ENCODE measurements around the gene GLIPR1.
A peak's percentile ranks its signal among the peaks of the same experiment; 100 is the strongest.
"Not testable (repeated sequence)": the region's sequence is repeated elsewhere in the genome, so short reads cannot be mapped to it uniquely, and the experiment has no call there.

The GLIPR1 gene

DNA sequence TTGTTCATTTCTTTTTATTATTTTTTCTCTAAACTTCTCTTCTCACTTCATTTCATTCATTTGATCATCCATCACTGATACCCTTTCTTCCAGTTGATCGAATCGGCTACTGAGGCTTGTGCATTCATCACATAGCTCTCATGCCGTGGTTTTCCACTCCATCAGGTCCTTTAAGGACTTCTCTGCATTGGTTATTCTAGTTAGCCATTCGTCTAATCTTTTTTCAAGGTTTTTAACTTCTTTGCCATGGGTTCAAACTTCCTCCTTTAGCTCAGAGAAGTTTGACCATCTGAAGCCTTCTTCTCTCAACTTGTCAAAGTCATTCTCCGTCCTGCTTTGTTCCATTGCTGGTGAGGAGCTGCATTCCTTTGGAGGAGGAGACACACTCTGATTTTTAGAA lies 41.6 kb downstream of the GLIPR1 start:
- not testable (repeated sequence) for DNase-seq

DNA sequence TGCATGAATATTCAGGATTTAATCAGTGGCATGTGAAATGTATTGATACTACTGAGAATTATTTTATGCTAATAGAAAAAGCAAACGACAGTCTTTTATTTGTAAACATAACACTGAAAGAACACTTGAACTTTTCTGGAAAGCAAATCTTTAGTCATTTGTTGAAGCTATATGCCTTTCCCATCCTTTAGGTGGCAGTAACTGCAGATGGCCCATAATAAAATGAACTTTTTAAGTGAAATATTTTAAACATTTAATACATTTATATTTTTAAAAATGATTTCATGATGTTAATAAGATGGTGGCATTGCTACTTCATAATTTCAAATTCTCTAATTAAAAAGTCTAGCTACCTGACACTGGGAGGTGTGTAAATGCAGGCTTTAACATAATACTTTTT lies 44.7 kb downstream of the GLIPR1 start:
- no peak for DNase-seq

DNA sequence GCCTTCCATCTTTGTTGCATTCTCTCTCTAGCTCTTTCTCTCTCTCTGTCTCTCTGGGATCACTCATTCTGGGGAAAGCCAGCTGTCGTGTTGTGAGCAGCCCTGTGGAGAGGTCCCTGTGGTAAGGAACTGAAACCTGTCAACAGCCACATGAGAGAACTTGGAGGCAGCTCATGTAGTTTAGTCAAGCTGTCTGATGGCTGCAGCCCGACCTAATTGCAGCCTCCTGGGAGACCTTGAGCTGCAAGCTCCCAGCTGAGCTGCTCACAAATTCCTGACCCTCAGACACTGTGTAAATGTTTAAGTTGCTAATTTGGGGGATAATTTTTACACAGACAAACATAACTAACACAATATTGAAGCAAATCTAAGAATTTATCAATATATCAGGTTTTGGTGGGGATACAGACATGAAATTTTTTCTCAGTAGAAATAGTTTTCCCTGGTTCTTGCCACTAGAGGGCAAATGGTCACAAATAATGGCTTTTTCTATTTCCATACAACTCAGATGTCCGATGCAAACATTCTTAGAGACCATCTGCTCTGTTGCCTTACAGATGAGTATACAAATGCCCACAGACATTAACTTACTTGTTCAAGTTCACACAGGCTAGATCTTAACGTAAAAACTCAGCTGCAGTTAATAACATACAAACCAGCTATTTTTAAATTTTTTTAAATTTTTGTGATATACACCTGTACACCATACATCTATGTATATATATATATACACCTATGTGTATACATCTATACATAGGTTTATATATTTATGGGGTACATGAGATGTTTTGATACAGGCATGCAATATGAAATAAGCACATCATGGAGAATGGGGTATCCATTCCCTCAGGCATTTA lies 46.3 kb downstream of the GLIPR1 start:
- DNase-seq, result peak; percentile 4 to 46

DNA sequence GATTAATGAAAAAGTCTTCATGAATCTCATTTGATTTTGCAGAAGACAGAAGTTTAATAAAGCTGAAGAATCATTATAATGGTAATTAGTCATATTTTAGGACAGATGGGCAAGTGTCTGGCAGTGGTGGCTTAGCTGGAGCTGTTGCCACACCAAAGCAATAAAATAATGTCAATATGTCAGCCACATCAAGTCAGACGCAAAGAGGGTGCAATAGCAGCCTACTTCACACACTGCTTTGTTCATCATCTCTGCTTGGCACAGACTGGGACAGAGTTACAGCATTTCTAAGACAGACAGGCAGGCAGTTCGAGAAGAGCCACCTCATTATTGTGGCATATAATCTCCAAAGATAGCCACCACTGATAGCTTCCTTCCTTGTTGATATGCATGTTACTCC lies 47.7 kb downstream of the GLIPR1 start:
- no peak for DNase-seq

DNA sequence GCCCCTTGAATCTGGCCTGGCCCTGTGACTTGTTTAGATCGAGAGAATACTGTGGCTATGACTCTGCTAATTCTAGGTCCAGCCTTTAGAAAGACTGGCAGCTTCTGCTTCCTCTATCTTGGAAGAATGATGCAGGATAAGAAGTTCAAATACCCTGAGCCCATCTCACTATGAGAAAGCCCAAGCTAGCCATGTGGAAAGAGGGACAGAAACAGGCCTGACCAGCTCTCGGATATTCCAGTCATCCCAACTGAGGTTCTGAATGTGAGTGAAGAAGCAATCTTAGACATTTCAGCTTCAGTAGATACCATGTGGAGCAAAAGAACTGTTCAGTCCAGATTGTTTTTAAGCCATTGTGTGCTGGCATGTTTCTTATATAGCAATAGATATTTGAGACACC lies 48.1 kb downstream of the GLIPR1 start:
- DNase-seq, result no peak

DNA sequence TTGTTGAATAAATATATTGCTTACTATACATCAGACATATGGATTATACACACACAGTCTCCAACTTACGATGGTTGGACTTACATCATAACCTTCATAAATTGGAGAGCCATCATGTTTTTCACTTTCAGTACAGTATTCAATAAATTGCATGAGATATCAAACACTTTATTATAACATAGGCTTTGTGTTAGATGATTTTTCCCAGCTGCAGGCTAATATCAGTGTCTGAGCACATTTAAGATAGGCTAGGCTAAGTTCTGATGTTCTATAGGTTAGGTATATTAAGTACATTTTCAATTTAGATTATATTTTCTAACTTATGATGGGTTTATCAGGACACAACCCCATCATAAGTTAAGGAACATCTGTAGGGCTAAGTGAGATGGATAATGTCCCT lies 48.8 kb downstream of the GLIPR1 start:
- no peak for DNase-seq

DNA sequence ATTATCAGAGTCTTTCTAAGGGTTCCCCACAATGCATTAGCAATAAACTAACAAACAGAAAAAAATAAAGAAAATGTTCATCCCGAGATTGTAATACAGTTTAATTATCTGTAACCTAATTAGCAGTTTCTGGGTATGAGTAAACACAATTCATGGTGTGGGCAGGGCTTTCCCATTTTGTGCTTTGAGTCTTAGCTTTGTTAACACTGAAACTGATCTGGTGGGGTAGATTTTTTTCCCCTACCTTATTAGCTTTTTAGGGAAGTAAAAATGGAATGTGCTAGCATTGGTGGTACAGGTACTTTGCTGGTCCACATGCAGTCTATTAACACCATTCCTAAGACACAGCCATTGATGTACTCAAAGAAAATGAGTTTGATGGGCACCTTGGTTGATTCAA lies 49.3 kb downstream of the GLIPR1 start:
- no peak for DNase-seq

DNA sequence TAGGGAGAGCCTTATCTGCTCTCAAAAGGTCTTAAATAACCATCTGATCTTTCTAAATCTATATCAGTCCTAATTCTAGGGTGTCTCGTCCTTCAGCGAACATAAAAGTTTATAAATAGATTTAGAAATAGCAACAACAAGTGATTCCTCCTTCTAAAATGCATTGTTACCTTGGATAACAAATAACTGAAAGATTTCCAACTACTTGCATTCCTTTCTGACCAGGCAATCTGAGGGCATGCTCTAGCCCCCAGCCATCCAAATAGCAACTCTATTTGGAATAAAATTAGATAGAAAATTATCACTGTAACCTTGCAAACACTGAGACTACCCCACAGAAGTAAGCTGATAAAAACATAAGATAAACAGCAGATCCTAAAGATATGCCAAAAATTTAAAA lies 52.7 kb downstream of the GLIPR1 start:
- no peak for DNase-seq

DNA sequence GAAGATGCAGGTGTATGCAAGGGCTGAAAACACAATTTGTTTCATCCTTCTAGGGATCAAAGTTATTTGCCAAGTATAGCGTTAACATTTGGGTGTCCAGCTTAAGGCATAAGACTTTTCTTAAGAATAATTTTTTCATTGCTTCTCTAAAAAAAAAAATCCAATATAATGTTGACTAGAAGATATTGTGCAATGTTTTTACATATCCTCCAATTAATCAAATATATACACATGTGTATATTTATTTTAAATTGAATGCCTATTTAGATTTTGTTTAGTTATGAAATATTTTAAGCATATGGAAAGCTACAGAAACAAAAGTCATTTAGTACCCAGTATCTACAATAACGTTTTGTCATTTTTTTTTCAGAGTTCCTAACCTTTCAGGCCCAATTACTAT lies 59.3 kb downstream of the GLIPR1 start:
- no peak for DNase-seq

DNA sequence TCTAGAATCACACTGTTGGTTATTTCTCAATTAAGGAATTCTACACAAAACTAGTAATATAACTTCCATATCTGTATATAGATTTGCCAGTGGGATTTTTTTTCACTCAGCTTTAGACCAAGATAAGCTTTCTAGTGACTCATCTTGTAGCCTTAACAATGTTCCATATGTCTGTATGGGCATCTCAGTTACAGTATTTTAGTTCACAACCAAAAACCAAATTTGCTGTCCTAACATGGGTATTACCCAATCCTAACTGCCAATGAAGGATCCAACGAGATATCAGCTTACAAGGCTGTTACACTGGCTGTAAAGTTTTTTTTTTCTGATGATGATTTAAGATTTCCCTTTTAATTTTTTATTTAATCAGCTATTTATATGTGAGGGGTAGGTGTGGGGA lies 62.4 kb downstream of the GLIPR1 start:
- DNase-seq, result no peak

DNA sequence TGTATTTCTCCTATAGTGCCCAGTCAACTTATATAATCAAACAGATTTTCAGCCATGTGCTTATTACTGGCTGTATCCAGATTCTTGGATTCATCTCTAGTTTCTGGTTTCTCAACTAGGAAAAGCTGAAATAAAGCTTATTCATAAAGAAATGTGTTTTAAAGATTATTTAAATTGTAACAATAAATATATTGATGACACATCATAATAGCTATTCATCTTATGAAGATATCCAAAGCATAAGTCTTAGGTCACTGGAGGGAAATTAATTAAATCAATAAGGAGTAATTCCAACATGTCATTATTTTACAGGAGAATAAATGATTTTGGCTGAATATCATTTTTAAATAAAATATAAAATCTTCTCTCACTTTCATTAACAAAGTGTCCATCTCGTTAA lies 63.0 kb downstream of the GLIPR1 start:
- DNase-seq, result no peak

DNA sequence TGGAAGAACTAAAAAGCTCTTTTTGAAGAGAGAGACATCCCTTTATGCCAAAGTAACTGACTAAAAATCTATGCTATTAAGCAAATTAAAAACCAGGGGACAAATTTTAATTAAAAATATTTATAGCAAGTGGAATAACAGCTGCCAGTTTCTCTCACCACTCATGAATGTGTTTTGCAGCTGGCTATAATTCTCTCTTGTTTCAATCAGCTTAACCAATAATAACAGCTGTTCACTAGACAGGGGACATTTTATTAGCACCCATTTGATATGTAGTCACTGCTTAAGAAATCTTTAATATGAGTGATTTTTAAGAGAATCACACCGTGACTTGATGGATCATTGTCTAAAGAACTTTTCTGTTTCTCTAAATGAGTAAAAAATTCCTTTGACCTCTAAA lies 65.1 kb downstream of the GLIPR1 start:
- DNase-seq, result no peak

DNA sequence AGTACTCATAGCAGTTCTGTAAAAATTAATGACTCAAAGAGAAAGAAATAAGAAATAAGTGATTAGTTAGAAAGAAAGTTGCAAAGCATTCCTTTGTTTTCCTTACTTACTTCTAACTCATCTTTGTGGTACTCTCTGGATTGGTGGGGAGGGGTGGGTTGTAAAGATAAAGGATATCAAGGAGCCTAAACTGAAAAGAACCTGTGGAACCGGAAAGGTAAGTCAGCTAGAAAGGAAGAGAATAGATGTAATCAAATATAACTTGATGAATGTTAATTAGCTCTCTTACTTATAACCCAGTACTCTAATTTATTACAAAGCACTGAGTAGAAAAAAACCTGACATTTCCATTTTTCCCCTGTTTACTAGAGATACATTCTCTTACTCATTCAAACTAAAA lies 68.3 kb downstream of the GLIPR1 start:
- no peak for DNase-seq

DNA sequence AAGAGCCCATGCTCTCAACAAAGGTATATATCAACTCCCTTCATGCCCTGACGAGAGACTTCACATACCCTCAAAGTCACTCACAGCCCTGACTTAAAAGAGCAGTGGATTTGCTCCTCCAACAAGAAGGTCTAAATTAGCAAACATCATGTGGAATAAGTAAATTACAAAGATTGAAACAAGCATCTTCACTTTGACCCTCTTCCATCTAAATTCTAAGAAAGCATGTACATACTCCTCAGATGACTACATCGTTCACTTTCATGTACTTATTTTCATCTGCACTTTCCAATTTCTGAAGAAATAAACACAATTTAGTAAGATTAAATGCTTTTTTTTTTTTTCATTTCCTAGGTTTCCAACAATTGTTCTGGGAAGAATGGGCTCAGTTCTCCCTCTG lies 69.4 kb downstream of the GLIPR1 start:
- no peak for DNase-seq

DNA sequence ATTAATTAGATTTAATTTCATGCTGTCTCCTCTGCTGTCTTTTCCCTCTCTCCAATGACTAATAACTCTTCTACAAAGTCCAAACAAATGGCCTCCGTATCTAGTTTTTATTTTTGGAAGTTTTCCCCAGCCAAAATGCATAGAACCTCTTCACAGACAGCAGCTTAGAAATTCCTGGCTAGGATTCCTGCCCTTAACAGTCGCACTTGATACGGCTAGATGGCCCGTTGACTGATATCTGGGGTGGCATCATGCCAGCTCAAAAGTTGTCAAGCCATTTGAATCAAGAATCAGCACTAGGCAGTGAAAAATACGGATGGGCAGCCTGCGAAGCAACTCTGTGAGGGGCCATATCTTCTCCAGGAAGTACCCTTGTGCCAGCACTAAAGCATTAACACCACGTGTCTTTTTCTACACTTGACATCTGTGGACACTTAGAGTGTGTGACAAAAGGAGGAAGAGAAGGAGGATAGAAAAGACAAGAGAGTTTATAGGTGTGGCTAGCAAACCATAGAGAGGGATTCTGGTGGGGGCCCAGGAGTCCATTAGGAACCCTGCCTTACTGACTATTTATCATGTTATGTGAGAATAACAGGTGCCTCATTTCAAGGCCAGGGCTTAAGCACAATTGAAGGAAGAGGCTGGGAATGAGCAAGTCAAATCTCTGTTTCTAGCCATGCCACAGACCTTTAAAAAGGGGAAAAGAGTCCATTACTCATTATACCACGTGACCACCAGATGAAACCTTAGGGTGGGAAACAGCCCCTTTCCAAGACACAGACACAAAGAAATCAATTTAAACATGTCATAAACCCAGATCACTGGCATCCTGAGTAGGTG lies 70.1 kb downstream of the GLIPR1 start:
- DNase-seq, result no peak

DNA sequence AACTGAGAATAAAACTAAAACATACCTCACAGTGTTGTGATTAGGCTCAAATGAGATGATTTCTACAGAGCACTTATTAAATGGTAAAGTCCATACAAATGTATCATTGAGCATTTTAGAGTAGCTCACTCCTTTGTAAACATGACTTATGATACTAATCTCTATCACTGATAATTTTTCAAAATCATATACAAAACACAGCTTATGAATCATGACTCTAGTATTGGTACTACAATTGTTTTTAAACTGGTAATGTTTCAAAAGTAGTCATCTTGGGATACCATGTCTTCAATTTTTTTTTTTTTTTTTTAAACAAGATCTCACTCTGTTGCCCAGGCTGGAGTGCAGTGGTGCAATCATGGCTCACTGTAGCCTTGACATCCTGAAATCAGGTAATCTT lies 70.9 kb downstream of the GLIPR1 start:
- no peak for DNase-seq

DNA sequence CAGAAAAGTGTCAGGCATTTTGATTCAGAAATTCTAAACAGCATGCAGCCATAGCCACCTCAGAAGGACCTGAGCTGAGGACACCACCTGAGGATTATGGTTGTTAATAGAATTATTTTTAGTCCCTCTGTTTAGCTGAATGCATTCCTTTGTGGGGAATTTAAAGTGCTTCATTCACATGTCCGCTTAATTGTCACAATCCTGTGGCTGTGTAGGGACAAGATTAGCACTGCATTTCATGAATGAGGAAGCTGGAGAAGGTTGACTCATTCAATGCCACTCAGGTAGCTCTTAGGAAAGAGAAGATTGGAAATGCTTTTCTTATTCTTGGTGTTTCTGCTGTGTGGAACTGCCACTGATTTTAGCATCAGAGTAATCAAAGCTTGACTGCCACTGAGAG lies 72.8 kb downstream of the GLIPR1 start:
- DNase-seq, result no peak

All from CD4-positive, alpha-beta T cell treated with Interleukin-1 beta for 1 hour (primary cell).